GM23338 (cell line): ENCODE data around the gene SH2D2A.

Experiments used
- CREB1 ChIP-seq: fragments of 250-450 bp; sonication (Bioruptor Pico); IDR thresholded peaks from 2 replicates; pipeline ENCODE4 v1.5.0; 2020; ENCODE audit warnings: low read depth, mild to moderate bottlenecking, moderate library complexity
- EZH2 ChIP-seq: fragments of 200-600 bp; sonication (generic); IDR thresholded peaks from one replicate; pipeline ENCODE4 v1.8.0; 2017; ENCODE audit warnings: antibody characterized with exemption, mild to moderate bottlenecking, low read depth; ENCODE audit not compliant: unreplicated experiment
- EZH2phosphoT487 ChIP-seq: fragments of 200-600 bp; sonication (generic); IDR thresholded peaks from one replicate; pipeline ENCODE4 v1.8.1; 2018; ENCODE audit warnings: antibody characterized with exemption; ENCODE audit not compliant: unreplicated experiment
- JUNB ChIP-seq: IDR thresholded peaks from one replicate; pipeline ENCODE4 v1.6.1; 2016; ENCODE audit warnings: antibody characterized with exemption; ENCODE audit not compliant: unreplicated experiment
- POLR2AphosphoS5 ChIP-seq: IDR thresholded peaks from 2 replicates; pipeline ENCODE4 v1.6.1; 2016; ENCODE audit warnings: antibody characterized with exemption, low read depth
- STAT1 ChIP-seq: IDR thresholded peaks from one replicate; pipeline ENCODE4 v1.6.1; 2016; ENCODE audit warnings: antibody characterized with exemption; ENCODE audit not compliant: unreplicated experiment
- ZNF114 ChIP-seq: fragments of 250-450 bp; sonication (Bioruptor Pico); IDR thresholded peaks from 2 replicates; pipeline ENCODE4 v1.5.0; 2020; ENCODE audit warnings: mild to moderate bottlenecking, moderate library complexity
- TF ChIP-seq, protein P1 (sequence below), 2 experiments: fragments of 200-600 bp in 1 of 2; sonication (generic) in 1 of 2; conservative IDR thresholded peaks; 2 replicates each; pipeline versions ENCODE4 v1.5.1 to v1.6.1; 2016 to 2017; ENCODE audit warnings: antibody characterized with exemption in 2 of 2, low read depth in 2 of 2, mild to moderate bottlenecking in 2 of 2, moderate library complexity in 1 of 2
- TF ChIP-seq, protein P2 (sequence below): IDR thresholded peaks from 2 replicates; pipeline ENCODE4 v1.6.1; 2016; ENCODE audit warnings: antibody characterized with exemption
- TF ChIP-seq, protein P3 (sequence below): IDR thresholded peaks from one replicate; pipeline ENCODE4 v1.6.1; 2018; ENCODE audit warnings: antibody characterized with exemption; ENCODE audit not compliant: unreplicated experiment

DNA sequence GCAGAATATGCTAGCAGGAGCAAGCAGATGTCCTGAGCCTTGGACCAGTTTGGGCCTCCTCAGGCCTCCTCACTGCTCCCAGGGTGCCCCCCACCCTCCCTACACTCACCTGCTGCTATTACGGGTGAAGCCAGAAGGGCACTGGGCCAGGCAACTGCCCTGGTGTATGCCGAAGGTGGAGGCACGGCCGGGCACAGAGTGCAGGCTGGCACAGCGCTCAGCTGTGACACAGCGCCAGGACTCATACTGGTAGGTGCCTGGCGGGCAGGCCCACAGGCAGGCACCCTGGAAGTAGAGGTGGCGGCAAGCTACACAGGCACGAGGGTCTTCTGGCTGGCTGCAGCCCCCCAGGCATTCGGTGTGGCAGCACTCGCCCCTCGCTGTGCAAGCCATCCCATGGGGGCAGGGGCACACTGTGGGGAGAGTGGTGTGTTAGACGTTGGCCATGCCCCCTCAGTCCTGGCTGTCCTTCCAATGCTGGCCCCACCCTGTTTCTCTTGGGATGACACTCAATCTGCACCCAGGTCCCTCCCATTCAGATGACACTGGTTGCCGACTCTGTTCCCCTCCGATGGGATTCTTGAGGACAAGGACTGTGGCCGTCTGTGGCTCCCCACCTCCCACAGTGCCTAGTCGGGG, 35.2 kb upstream of the SH2D2A start:
- TF ChIP-seq, protein P1, sequence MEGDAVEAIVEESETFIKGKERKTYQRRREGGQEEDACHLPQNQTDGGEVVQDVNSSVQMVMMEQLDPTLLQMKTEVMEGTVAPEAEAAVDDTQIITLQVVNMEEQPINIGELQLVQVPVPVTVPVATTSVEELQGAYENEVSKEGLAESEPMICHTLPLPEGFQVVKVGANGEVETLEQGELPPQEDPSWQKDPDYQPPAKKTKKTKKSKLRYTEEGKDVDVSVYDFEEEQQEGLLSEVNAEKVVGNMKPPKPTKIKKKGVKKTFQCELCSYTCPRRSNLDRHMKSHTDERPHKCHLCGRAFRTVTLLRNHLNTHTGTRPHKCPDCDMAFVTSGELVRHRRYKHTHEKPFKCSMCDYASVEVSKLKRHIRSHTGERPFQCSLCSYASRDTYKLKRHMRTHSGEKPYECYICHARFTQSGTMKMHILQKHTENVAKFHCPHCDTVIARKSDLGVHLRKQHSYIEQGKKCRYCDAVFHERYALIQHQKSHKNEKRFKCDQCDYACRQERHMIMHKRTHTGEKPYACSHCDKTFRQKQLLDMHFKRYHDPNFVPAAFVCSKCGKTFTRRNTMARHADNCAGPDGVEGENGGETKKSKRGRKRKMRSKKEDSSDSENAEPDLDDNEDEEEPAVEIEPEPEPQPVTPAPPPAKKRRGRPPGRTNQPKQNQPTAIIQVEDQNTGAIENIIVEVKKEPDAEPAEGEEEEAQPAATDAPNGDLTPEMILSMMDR (conservative IDR thresholded peaks at IDR 0.05; ENCODE audit: low read depth in 2 of 2), result no peak
- no peak for TF ChIP-seq EZH2
- TF ChIP-seq CREB1, result no peak
- no peak for TF ChIP-seq POLR2AphosphoS5
- TF ChIP-seq STAT1, result no peak
- no peak for TF ChIP-seq EZH2phosphoT487
- TF ChIP-seq JUNB, result no peak
- TF ChIP-seq, protein P2, sequence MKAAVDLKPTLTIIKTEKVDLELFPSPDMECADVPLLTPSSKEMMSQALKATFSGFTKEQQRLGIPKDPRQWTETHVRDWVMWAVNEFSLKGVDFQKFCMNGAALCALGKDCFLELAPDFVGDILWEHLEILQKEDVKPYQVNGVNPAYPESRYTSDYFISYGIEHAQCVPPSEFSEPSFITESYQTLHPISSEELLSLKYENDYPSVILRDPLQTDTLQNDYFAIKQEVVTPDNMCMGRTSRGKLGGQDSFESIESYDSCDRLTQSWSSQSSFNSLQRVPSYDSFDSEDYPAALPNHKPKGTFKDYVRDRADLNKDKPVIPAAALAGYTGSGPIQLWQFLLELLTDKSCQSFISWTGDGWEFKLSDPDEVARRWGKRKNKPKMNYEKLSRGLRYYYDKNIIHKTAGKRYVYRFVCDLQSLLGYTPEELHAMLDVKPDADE, result no peak
- TF ChIP-seq, protein P3, sequence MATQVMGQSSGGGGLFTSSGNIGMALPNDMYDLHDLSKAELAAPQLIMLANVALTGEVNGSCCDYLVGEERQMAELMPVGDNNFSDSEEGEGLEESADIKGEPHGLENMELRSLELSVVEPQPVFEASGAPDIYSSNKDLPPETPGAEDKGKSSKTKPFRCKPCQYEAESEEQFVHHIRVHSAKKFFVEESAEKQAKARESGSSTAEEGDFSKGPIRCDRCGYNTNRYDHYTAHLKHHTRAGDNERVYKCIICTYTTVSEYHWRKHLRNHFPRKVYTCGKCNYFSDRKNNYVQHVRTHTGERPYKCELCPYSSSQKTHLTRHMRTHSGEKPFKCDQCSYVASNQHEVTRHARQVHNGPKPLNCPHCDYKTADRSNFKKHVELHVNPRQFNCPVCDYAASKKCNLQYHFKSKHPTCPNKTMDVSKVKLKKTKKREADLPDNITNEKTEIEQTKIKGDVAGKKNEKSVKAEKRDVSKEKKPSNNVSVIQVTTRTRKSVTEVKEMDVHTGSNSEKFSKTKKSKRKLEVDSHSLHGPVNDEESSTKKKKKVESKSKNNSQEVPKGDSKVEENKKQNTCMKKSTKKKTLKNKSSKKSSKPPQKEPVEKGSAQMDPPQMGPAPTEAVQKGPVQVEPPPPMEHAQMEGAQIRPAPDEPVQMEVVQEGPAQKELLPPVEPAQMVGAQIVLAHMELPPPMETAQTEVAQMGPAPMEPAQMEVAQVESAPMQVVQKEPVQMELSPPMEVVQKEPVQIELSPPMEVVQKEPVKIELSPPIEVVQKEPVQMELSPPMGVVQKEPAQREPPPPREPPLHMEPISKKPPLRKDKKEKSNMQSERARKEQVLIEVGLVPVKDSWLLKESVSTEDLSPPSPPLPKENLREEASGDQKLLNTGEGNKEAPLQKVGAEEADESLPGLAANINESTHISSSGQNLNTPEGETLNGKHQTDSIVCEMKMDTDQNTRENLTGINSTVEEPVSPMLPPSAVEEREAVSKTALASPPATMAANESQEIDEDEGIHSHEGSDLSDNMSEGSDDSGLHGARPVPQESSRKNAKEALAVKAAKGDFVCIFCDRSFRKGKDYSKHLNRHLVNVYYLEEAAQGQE, result no peak
- no peak for TF ChIP-seq ZNF114
